Activated gamma-delta T cell treated with anti-CD3 and anti-CD28 coated beads, Interleukin-2, amount 50 U/mL, for 16 hours (primary cell): Measurements from ENCODE around the gene ABLIM3.
"Not testable (repeated sequence)": the region's sequence is repeated elsewhere in the genome, so short reads cannot be mapped to it uniquely, and the experiment has no call there.

Experiments used
- DNase-seq: peaks from one replicate; pipeline ENCODE4 v3.0.0-alpha.2; 2020; ENCODE audit warnings: low read depth

The ABLIM3 gene

DNA sequence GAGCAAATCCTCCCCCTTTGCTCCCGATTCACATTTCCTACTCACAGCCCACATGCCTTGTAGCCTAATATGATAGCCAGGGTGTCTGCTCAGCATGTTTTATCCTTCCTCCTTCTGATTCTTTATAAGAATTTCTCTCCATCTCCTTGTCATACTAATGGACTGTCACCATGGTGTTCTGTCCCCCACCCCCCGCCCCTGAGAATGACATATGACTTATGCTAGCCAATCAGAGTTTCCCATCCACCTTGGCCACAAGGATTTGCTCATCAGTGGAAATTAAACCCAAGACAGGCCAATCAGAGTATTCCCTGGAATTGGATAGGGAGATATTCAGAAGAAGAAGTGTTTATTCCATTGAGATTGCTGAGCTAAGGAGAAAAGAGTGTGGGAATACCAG is 16.0 kb downstream of the ABLIM3 start:
- no peak for DNase-seq

- DNase-seq, result no peak
Measured at GRCh38 chr5:149160291-149160787, 19.0 kb downstream of the ABLIM3 start.

DNA sequence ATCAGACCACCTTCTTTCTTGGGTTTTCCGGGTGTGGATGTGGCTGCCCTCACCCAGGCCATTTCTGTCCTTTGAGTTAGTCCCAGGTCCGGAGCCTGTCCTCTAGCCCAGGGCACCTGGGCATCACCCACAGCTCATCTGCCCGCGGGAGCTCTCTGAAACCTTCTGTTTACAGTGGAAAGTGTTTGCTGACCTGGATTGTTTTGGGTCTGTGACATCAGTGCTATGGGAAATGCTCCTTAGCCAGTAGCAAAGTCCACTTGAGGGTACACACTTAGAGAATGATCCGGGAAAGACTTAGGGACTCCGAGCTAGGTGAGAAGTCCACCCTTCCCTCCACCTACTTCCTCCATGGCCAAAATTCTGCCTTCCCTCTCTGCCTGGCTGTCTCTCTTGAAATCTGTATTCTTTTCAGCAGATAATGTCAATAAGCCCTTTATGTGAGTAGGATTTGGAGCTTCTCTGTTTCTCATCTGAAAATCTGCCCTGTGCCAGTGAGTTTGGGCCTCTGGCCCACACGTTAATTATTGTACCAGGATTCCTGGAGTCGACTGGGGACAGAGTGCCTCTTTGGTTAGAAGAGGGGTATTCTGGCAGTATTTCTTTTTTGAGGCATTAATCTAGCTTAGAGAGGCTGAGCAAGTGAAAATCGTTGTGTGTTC is 19.9 kb downstream of the ABLIM3 start:
- DNase-seq, result no peak

GRCh38 chr5:149161850-149162249 is 20.6 kb downstream of the ABLIM3 start:
- no peak for DNase-seq

GRCh38 chr5:149162401-149163084 is 21.2 kb downstream of the ABLIM3 start:
- no peak for DNase-seq

- no peak for DNase-seq
Measured at GRCh38 chr5:149164731-149165130, 23.4 kb downstream of the ABLIM3 start.

GRCh38 chr5:149166128-149166527 is 24.8 kb downstream of the ABLIM3 start:
- DNase-seq, result no peak

- DNase-seq, result no peak
Measured at GRCh38 chr5:149166591-149167100, 25.4 kb downstream of the ABLIM3 start.

DNA sequence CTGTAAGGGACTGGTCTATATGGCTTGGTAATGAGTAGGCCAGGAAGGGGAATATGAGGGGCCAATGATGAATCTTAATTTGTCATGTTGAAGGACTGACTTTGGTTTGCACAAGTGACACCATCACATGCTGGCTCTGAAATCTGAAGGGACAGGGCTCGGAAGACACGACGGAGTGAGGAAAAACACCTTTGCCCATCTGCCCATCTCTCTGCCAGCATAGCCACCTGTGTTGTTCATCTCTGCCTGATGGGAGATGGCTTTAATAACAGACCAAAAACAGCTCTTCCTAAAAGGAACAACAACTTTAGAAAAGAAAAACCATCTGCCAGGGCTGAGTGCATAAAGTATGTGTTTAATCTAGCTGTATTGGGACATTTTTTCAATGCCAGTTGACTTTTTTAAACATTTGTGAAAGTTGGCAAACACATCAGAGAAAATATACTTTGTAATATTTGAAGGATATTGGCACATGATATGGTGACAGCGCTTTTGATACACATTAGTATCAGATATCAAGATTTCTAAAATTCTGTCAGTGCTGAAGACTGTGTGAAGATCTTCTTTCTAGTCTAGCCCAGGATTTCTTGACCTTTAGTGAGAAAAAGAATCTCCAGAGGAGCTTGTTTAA is 27.1 kb downstream of the ABLIM3 start:
- DNase-seq, result no peak

- DNase-seq, result no peak
Measured at GRCh38 chr5:149170299-149170698, 29.0 kb downstream of the ABLIM3 start.

DNA sequence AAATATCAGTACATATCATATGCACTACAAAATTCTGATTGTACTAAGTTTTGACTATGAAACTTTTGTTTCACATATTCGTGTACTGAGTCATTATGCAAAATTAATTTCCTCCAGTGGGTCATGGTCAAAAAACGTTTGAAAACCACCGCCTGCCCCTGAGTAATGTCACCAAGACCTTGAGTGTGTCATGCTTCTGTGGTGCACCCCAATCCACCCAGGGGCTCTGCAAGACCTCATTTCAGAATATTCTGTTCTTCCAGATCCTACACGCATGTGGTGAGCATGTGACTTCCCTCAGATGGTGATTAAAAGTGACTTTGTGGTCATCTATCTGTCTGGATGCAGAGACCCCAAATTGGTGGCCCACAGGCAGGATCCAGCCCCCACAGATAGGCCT is 31.0 kb downstream of the ABLIM3 start:
- no peak for DNase-seq

DNA sequence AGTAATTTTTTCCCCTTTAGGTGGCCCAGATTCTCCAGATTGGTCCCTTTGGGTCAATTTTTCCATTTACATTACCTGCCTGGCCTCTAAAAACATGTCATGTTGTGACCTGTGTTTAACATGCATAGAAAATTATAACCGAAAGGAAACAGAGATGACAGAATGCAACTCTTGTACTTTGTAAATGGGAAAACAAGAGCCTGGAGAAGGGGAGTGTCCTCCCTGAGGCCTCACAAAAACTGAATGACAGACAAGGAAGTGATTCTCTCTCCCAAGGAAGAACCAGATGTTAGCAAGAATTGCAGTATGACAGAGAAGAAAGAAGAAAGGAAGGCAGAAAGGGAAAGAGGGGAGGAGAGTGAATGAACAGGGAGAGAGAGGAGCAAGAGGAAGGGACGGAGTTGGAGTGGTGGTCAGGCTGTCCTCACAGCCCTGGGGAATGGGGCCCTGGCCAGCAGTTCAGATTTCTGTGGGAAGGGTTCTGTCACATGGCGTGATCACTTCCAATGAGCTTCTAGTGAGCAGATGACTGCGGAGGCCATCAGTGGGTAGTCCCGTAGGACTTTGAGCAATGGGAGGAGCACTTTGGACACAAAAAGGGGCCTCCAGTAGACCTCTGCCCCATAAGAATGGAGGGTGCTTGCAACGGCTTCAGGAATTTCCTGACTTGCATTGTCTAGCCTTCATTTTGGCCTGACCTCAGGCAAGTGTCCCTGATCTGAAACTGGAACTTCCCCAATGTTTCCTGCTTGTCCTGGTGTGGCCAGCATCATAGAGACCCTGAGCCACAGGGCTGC is 31.6 kb downstream of the ABLIM3 start:
- no peak for DNase-seq

DNA sequence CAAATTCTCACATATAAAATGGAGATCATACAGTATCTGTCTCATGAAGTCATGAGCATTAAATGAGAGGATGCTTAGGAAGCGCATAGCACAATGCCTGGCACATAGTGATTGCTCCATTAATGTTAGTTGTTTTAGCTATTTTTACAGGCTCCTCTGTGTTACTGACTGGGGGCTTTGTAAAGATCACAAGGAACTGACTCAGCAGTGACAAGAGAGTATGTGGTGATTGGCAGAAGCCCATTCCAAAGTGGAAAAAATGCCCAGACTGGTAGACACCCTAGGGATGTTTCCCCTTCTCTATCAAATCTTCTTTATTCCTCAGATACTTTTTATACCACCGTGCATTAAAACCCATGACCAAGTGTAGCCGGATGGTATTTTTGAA is 33.5 kb downstream of the ABLIM3 start:
- DNase-seq, result no peak

GRCh38 chr5:149175346-149176105 is 34.2 kb downstream of the ABLIM3 start:
- DNase-seq, result no peak

- DNase-seq, result no peak
Measured at GRCh38 chr5:149177339-149177843, 36.1 kb downstream of the ABLIM3 start.

GRCh38 chr5:149177911-149178565 is 36.7 kb downstream of the ABLIM3 start:
- DNase-seq, result no peak

- no peak for DNase-seq
Measured at GRCh38 chr5:149181732-149182131, 40.4 kb downstream of the ABLIM3 start.

DNA sequence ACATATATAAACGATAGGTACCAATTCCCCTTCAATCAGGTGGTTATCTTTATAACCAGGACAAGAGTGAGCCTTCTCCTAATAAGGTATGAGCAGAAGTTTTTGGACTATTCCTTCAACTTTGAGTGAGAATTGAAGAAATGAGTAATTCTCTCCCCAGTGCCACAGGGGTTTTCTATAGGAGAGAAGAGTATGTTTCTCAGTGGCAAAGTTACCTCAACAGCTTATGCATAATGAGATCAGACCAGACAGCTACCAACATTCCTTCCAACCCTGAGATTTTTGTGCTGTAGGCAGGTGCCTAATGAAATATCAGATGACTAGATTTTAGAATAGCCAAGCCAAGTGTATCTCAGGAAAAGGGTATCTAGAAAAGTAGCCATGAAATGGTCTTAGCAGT is 40.9 kb downstream of the ABLIM3 start:
- no peak for DNase-seq

DNA sequence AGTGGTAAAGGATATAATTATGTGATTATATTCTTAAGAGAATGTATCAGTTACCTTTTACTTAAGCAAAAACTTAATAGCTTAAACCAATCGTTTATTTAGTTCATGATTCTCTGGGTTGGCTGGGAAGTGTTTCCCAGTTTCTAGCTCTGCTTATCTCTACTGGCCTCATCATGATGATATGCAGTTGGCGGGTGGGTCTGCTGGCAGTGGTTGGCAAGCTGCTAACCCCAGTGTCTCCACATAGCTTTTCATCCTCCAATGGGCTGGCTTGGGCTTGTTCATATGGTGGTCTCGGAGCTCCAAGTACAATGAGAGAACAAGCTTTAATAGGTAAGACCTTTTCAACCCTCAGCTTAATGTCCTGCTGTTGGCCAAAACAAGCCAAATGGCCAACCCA is 43.8 kb downstream of the ABLIM3 start:
- no peak for DNase-seq

DNA sequence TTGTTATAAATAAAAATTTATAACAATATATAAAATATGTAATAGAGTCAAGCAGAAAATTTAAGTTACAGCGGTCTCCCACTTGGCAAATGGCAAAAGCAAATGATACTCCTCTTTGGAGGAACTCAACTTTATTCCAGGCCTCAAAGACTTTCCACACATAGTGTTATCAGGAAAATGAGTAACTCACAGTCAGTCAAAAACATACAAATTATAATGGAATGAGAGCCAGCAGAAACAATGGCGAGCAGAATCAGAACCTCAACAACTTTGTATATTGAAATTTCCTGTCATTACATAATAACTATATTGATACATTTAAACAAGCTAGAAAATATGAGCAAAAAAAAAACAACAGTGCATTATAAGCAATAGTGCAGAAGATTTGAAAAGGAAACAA is 45.2 kb downstream of the ABLIM3 start:
- DNase-seq, result no peak

GRCh38 chr5:149187617-149188016 is 46.3 kb downstream of the ABLIM3 start:
- not testable (repeated sequence) for DNase-seq
